Ascending aorta (tissue), 2 donors: ENCODE measurements around the gene SULF2. TPM values are rescaled to one million over a fixed set of nuclear protein-coding genes. Genes with fewer than 3 reads are reported as not detected.

Source experiments
- DNase-seq, 2 donors: peaks; one replicate each; pipeline ENCODE4 v3.0.0-alpha.2; 2019; ENCODE audit warnings: low spot score in 2 of 2
- H3K27ac ChIP-seq, 2 donors: fragments of 200-600 bp; sonication (generic); one replicate each; pipeline ENCODE4 v1.5.1; 2016 to 2017; ENCODE audit warnings: mild to moderate bottlenecking in 1 of 2
- H3K27me3 ChIP-seq: fragments of 200-600 bp; sonication (generic); one replicate; pipeline ENCODE4 v1.5.1; 2017
- H3K36me3 ChIP-seq, 2 donors: fragments of 200-600 bp; sonication (generic); one replicate each; pipeline ENCODE4 v1.5.1; 2016
- H3K4me1 ChIP-seq, 2 donors: fragments of 200-600 bp; sonication (generic); one replicate each; pipeline ENCODE4 v1.5.1; 2016 to 2017; ENCODE audit warnings: mild to moderate bottlenecking in 1 of 2
- H3K4me3 ChIP-seq, 2 donors: fragments of 200-600 bp; sonication (generic); one replicate each; pipeline ENCODE4 v1.5.1; 2016 to 2017; ENCODE audit warnings: mild to moderate bottlenecking in 1 of 2
- H3K9me3 ChIP-seq, 2 donors: fragments of 200-600 bp; sonication (generic); one replicate each; pipeline ENCODE4 v1.5.1; 2016
- CTCF ChIP-seq, 3 experiments: fragments of 200-600 bp in 2 of 3; fragments of 450-650 bp in 1 of 3; sonication (generic) in 2 of 3; IDR thresholded peaks; one replicate each; pipeline ENCODE4 v1.5.1; 2016 to 2019; ENCODE audit warnings: antibody characterized with exemption in 3 of 3, mild to moderate bottlenecking in 1 of 3, moderate library complexity in 1 of 3
- intact Hi-C: fragments of 100-400 bp; cut with DNase I; formaldehyde crosslinking; loops from one replicate; pipeline ENCODE4 v1.15.1; 2023
- total RNA-seq: library from RNA; depleted of rRNA; stranded (reverse); fragments of >200 nt; gene quantifications from one replicate; pipeline ENCODE4 v1.1.0, GENCODE V29; 2016

Gene SULF2
- total RNA-seq, 1 donor from 2014 or later, result 194 TPM

- TF ChIP-seq CTCF (IDR thresholded peaks at IDR 0.05), result no peak
- no peak overlapping the region for H3K4me3 ChIP-seq
- intact Hi-C loops, result no loop called here
- H3K9me3 ChIP-seq, result peaks cover 15 to 26% of the 10 kb centered on the region in 2 donors
- H3K36me3 ChIP-seq, result peaks cover 2 to 11% of the 10 kb centered on the region in 2 donors
- DNase-seq, result no peak
- H3K27me3 ChIP-seq, result no peaks in the 10 kb centered on the region
- no peaks in the 10 kb centered on the region for H3K4me1 ChIP-seq
- no peak overlapping the region for H3K27ac ChIP-seq
Measured at GRCh38 chr20:47694021-47694818, 91.1 kb downstream of the SULF2 start.

GRCh38 chr20:47691625-47692024 lies 93.7 kb downstream of the SULF2 start:
- H3K4me1 ChIP-seq, result no peaks in the 10 kb centered on the region
- TF ChIP-seq CTCF (IDR thresholded peaks at IDR 0.05), result no peak
- H3K27ac ChIP-seq, result no peak overlapping the region
- no peaks in the 10 kb centered on the region for H3K27me3 ChIP-seq
- H3K9me3 ChIP-seq, result peaks cover 15 to 26% of the 10 kb centered on the region in 2 donors
- DNase-seq, result no peak
- peaks cover 2 to 22% of the 10 kb centered on the region in 2 donors for H3K36me3 ChIP-seq
- no peak overlapping the region for H3K4me3 ChIP-seq
- intact Hi-C loops, result no loop called here

GRCh38 chr20:47689731-47690130 lies 95.5 kb downstream of the SULF2 start:
- Histone ChIP-seq H3K27ac (no peak overlapping the region), H3K4me1 (no peaks in the 10 kb centered on the region), H3K9me3 (peaks cover 15 to 26% of the 10 kb centered on the region in 2 donors), H3K36me3 (peaks cover 2 to 22% of the 10 kb centered on the region in 2 donors), H3K27me3 (no peaks in the 10 kb centered on the region), H3K4me3 (no peak overlapping the region)
- DNase-seq, result no peak
- intact Hi-C loops, result no loop called here
- no peak for TF ChIP-seq CTCF (IDR thresholded peaks at IDR 0.05)

GRCh38 chr20:47688385-47689381 lies 96.6 kb downstream of the SULF2 start:
- H3K4me3 ChIP-seq, result no peak overlapping the region
- peaks cover 2 to 22% of the 10 kb centered on the region in 2 donors for H3K36me3 ChIP-seq
- H3K27me3 ChIP-seq, result no peaks in the 10 kb centered on the region
- H3K4me1 ChIP-seq, result no peaks in the 10 kb centered on the region
- no peak overlapping the region for H3K27ac ChIP-seq
- intact Hi-C loops, result no loop called here
- DNase-seq, result no peak
- H3K9me3 ChIP-seq, result peaks cover 15 to 26% of the 10 kb centered on the region in 2 donors
- no peak for TF ChIP-seq CTCF (IDR thresholded peaks at IDR 0.05)

- Histone ChIP-seq H3K4me3 (no peak overlapping the region), H3K4me1 (no peaks in the 10 kb centered on the region), H3K36me3 (peaks cover 6 to 25% of the 10 kb centered on the region in 2 donors), H3K9me3 (peaks cover 13 to 20% of the 10 kb centered on the region in 2 donors), H3K27me3 (no peaks in the 10 kb centered on the region), H3K27ac (no peak overlapping the region)
- no peak for DNase-seq
- intact Hi-C loops, result no loop called here
- TF ChIP-seq CTCF (IDR thresholded peaks at IDR 0.05), result no peak
Measured at GRCh38 chr20:47687095-47687987, 97.9 kb downstream of the SULF2 start.
